Germinal center (tissue), 1 donor: ENCODE data around the gene MAGEA8.
"Not testable (repeated sequence)": the region's sequence is repeated elsewhere in the genome, so short reads cannot be mapped to it uniquely, and the experiment has no call there.

ENCODE experiments used
- DNase-seq: peaks from one replicate; pipeline ENCODE4 v3.0.0; 2012; ENCODE audit warnings: mixed read lengths, low spot score

MAGEA8 gene, protein sequence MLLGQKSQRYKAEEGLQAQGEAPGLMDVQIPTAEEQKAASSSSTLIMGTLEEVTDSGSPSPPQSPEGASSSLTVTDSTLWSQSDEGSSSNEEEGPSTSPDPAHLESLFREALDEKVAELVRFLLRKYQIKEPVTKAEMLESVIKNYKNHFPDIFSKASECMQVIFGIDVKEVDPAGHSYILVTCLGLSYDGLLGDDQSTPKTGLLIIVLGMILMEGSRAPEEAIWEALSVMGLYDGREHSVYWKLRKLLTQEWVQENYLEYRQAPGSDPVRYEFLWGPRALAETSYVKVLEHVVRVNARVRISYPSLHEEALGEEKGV

DNA sequence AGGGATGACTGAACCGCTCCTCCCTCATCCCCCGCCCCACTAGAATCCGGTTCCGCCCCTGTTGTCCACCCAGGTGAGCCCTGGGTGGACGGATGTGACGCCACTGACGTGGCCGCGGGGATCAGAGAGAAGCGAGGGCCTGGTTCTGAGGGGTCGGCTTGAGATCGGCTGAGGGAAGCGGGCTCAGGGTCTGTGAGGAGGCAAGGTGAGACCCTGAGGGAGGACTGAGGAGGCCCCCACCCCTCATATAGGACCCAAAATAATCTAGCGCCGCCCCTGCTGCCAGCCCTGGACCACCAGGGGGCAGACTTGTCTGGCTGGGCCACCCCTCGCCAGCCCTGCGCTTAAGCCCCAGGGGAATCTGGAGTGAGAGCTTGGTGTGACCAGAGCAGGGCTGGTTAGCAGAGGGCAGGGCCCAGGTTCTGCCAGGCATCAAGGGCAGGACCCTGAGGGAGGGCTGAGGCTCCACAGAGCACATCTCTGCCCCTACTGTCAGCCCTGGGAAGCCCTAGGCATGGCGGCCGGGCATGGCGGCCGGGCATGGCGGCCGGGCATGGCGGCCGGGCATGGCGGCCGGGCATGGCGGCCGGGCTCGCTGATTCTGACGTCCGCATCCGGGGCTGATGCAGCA, at the start of gene MAGEA8:
Gene MAGEA8, plus strand, starts transcription at position 103 of the 631 bp plus-strand sequence. CDS start 3,090 bp downstream, outside the sequence.
- no peak for DNase-seq

DNA sequence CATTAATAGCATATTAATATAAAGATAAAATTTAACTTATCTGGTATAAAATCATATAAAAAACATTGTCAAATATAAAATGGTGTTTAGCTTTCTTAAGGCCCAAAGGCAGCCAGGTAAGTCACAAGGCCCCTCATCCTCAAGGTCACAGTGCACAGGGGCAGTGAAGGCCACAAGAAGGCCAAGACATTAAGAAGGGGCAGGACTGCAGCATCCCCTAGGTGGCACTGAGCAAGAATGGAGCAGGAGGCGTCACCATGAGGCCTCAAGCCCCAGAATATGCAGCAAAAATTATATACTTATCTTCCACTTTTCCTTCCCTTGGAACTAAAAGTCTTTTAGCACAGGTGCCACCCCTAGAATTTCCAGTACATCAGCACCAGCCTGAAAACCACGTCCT, 49.5 kb upstream of the MAGEA8 start:
- DNase-seq, result no peak

DNA sequence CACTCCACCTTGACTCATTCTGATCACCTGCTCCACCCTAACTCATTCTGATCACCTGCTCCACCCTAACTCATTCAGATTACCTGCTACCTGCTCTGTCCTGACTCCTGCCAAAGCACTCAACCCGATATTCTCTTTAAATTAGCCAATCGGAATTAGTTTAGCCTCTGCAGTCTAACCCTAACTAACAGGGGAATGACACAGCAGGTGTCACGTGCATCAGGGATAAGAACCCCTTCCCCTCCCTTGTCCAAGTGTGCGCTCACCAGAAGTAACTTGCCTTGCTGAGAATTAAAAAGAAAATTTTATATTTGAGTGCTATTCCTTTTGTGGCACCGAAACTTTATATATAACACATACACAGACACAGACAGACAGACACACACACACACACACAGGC, 44.3 kb upstream of the MAGEA8 start:
- DNase-seq, result not testable (repeated sequence)

DNA sequence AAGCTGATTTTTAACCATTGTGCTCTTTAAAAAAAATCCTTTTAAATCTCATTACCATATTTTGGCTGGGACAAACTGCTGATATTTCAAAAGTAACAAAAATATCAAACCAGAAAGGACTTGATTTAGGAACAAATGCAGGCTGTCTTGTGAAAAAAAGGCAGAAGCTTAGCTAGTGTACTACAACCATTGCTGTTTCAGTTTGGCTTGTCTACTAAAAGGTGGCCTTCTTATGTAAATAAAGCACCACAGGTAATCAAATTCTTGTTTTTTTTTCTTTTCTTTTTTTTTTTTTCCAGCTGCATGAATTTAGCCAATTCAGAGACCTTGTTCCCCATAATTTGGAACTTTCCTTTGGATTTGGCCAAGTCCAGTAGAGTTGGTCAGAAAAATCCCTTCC, 43.8 kb upstream of the MAGEA8 start:
- no peak for DNase-seq

DNA sequence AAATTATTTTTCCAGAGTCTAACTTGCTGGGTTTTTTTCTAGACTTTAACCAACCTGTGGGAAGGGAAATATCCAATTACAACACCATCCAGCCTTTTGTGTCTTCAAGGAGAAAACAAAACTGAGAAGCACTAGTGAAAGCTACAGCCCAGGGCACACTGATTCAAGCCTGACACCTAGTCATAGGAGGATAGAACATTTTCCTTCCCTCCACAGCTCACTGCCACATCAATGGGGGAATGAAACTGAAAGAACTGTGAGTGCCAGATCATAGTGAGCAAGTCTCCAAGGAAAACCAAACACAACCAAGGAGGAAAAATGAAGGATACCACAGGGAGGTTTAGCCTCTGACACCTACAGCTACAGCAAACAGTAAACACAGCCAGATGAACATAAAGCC, 43.3 kb upstream of the MAGEA8 start:
- no peak for DNase-seq

DNA sequence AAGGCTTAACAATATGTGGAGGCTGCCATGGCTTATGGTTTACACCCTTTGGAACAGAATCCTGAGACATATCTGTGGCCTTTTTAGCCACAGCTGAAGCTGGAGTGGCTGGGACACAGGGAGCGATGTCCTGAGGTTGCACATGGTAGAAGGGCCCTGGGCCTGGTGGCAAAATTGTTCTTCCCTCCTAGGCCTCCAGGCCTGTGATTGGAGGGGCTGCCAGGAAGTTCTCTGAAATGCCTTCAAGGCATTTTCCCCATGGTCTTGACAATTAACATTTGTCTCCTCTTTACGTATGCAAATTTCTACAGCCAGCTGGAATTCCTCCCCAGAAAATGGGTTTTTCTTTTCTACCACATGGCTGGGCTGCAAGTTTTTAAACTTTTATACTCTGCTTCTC, 39.1 kb upstream of the MAGEA8 start:
- DNase-seq, result no peak

DNA sequence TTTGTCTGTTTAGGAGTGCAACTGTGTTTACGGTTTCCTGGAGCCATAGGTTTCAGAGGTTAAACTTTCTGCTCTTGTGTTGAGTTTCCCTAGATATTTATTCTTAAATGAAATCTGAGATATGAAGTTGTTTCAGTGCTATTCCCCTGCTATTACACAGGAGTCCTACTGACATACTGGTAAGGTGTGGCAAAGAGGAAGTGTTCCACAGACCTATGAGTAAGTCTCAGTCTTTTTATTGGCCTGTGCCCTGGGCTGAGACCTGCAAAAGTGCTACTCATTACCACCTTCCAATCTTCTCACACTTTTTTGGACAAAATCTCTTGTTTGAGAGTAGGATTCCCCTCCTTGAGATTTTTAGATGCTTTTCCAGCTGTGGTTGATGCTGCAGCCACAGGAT, 35.6 kb upstream of the MAGEA8 start:
- no peak for DNase-seq

DNA sequence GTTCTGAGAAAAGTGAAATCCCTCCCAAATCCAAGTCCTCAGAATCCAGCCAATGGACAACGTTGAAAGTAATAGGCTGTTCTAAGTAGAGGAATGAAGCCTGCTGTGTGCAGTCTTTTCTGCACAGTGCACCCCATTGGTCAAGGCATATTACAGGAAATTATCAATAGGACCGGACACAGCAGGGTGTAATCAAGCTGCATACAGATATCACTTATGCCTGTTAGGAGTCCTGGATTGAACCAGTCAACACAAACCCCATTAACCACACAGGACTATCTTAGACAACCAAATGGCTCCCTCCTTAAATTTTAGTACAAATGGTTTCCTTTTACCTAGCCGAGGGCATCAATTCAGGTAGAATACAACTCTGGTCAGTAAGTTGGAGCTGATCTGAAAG, 34.2 kb upstream of the MAGEA8 start:
- no peak for DNase-seq

DNA sequence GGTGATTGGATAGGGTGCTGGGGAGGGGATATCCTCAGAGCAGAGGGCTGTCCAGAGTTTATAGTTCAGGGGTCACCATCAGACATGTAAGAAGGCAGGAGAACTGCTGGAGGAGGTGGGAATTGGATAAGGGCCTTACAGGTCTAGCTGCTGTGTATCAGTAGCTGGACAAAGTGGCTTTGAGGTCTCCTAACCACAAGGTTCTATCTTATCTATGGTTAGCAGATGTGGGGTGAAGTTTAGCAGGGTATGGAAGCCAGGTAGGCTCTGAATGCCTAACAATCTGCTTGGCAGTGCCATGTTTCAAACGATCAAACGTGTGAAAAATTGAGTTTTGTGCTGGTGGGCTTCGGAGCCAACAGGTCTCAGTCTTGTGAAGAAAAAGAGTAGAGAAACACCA, 32.1 kb upstream of the MAGEA8 start:
- DNase-seq, result no peak

DNA sequence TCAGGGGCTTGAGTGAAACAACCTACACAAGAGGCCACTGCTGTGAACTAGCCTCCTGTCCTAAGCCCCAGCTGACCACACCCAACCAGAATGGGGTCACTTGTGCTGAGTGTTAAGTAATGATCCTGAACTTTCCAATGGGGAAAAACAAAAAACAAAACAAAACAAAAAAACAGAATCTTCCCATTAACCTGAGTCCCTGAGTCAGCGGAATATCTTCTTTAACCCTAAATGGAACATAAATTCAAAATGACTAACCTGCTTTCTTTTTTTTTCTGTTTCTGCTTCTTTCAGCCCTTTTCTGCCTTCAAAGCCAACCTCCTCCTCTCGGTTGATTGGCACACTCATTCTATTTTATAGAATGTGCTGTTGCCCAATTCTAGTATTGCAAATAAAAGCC, 31.2 kb upstream of the MAGEA8 start:
- DNase-seq, result no peak

DNA sequence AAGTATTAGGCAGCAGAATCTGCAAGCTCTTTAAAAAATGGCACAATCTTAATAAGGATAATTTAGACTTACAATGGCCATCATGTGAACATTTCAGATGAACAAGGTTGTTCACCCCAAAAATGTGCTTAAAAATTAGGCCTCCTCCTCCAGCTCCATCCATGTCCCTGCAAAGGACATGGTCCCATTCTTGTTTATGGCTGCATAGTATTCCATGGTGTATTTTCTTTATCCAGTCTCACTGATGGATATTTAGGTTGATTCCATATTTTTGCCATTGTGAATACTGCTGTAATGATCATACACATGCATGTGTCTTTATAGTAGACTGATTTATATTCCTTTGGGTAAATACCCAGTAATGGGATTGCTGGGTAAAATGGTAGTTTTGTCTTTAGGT, 29.1 kb upstream of the MAGEA8 start:
- DNase-seq, result no peak

DNA sequence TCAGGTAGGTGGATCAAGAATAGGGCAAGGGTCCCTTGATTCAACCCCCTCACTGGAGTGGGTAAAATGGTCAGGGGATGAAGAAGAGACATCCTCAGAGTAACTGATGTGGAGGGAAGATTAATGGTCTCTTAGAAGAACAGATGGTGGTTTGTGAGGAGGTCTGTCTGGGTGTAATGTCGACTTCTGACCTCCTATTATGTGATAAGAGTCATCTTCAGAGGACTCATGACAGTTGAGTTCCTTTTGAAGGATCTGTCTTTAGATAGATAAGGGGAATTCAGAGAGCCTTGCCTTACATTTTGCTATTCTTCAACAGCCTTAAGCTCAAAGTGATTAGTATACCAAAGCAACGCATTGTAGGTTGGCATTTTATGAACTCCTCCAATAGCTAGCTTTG, 27.1 kb upstream of the MAGEA8 start:
- no peak for DNase-seq

DNA sequence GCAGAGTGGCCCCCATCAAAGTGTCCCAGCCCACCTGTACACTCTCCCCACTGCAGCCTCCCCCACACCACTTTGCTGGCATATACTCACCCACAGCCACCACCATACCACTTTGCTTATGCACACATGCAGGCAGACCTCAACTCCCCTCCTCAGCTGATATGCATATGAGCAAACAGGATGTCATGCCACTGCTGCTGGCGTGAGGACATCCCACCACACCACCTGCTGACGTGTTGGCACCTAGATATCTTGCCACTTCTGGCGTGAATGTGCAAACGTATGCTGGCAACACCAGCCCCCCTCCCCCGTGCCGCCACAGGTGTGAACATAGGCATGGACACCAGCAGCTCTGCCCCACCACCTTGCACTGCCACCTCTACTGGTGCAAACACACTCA, 22.4 kb upstream of the MAGEA8 start:
- no peak for DNase-seq

DNA sequence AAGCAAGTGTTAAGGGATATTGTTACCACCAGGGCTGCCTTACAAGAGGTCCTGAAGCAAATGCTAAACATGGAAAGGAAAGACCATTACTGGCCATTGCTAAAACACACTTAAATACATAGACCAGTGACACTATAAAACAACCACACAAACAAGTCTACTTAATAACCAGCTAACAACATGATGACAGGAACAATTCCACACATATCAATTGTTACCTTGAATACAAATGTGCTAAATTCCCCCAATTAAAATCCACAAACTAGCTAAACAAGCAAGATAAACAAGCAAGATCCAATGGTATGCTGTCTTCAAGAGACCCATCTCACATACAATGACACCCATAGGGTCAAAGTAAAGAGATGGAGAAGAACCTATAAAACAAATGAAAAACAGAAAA, 20.5 kb upstream of the MAGEA8 start:
- DNase-seq, result no peak

DNA sequence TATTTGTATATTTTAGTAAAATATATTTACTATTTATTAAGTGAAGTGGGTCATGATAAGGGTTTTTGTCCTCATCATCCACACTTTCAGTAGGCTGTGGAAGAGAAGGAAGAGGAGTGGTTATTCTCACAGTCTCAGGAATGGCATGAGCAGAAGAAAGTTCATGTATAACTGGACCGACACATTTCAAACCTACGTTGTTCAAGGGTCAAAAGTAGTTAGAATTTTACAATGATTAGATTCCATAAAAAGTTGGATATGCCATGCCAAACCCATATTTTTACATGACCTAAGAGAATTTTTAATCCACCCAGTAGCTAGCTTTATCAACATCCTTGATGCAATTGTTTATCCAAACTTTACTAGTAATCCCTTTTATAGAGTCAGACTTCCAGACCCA, 15.6 kb upstream of the MAGEA8 start:
- no peak for DNase-seq

DNA sequence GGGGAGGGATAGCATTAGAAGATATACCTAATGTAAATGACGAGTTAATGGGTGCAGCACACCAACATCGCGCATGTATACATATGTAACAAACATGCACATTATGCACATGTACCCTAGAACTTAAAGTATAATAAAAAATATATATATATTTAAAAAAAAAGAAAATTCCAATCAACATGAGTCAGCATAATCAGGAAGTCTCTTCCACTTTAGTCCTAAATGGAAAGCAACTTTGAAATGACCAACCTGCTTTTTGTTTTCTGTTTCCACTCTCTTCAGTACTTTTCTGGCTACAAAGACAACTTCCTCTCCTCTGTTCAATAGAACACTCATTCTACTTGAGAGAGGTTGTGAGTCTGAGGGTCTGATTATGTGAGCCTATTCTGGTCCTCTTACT, 13.5 kb upstream of the MAGEA8 start:
- DNase-seq, result no peak

DNA sequence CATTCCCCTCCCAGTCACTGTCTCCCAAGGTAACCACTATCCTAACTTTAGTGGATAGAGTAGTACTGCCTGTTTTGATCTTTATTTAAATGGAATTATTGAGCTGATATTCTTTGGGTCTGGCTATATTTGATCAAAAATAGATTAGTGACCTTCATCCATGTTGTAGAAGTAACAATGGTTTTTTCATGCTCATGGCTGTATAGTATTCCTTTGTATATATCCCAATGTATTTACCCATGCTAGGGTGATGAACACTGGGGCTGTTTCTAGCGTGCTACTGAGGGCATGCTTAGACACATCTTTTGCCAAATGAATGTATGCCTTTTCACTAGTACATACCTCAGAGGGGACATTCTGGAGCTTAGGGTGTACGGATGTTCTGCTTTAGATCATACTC, 10.1 kb upstream of the MAGEA8 start:
- DNase-seq, result no peak

DNA sequence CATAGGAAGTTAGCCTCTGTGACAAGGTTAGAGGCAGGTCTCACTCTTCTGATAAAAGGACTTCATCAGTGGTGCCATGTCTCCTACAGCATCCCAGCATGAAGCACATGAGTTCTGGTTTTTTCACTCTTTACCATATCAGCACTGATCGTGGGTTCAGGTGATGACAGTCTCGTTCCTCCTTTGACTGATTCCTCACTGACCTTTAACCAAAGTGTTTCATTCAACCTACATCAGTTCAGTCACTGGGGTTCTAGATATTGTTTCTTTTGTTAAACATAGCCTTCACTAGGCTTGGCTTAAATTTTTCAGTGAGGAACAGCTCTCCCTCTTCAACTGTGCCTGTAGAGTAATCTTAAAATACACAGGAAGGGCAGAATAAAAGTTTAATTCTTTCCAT, 9.6 kb upstream of the MAGEA8 start:
- DNase-seq, result no peak

DNA sequence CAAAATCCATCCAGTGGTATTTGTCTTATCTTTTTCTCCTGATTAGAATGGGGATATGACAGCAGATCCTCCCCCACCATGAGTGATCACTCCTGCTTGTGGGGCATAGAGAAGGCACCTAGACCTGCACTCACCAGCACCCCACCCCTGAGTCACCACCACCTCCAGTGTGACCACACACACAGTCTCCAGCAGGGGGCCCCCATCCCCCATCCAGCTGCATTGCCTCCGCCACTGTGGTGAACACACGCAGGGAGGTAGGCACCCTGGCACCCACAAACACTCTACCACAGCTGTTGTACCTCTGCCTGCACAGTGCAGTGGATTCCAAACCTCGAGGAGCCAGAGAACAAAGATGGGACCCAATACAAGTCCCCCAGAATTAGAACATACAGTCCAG, 9.0 kb upstream of the MAGEA8 start:
- peak; percentile 12 for DNase-seq

DNA sequence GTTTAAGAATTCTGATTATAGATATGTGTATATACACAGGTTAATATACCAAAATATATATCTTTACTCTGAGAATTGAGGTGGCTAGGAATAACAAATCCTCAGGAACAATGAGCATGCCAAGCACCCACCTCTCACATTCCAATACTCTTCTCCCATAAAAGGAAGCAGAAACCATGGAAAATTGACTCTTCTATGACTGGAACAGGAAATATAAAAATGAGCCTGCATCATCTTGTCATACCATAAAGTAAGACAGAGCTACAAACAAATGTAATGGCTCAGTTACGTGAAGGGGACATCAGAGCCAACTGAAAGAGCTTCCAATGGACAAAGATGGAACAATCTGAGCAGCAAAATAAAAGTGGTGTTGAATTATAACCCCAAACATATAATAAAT, 3.8 kb upstream of the MAGEA8 start:
- DNase-seq, result no peak

DNA sequence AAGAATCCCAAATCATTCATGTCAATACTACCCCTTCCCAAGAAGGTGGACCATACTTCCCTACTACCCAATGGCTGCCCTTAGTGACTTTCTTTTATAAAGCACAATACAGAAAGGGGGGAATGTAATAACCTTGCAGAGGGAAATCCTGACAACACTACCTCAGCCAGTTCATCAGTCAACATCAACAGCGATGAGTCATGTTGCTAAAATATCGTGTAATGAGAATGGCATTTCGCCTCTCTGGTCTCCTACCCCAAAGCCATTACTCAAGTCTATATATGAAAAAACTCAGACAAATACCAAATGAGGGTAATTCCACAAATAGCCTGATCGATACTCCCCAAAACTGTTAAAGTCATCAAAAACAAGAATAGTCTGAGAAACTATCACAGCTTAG, 3.3 kb upstream of the MAGEA8 start:
- DNase-seq, result no peak

DNA sequence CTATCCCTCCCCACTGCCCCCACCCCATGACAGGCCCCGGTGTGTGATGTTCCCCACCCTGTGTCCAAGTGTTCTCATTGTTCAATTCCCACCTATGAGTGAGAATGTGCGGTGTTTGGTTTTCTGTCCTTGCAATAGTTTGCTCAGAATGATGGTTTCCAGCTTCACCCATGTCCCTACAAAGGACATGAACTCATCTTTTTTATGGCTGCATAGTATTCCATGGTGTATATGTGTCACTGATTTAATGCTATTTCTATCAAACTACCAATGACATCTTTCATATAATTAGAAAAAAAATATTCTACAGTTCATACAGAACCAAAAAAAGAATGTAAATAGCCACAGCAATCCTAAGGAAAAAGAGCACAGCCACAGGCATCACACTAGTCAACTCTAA, 9.8 kb downstream of the MAGEA8 start:
- not testable (repeated sequence) for DNase-seq

DNA sequence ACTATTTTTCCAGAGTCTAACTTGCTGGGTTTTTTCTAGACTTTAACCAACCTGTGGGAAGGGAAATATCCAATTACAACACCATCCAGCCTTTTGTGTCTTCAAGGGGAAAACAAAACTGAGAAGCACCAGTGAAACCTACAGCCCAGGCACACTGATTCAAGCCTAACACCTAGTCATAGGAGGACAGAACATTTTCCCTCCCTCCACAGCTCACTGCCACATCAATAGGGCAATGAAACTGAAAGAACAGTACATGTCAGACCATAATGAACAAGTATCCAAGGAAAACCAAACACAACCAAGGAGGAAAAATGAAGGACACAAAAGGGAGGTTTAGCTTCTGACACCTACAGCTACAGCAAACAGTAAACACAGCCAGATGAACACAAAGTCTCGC, 17.6 kb downstream of the MAGEA8 start:
- DNase-seq, result no peak
